HL-60 (cell line): Measurements from ENCODE around the gene KNL1.

Experiments used
- DNase-seq, 2 experiments: peaks; one replicate each; pipeline ENCODE4 v3.0.0-alpha.2; 2010 to 2020; ENCODE audit warnings: low read depth in 1 of 2, low spot score in 1 of 2
- H3K27ac ChIP-seq: fragments of 250-450 bp; sonication (Bioruptor Pico); replicated peaks from 2 replicates; pipeline ENCODE4 v1.5.1; 2020; ENCODE audit warnings: mild to moderate bottlenecking, moderate library complexity
- H3K27me3 ChIP-seq: fragments of 250-450 bp; sonication (Bioruptor Pico); 2 replicates; pipeline ENCODE4 v1.5.1; 2021; ENCODE audit warnings: mild to moderate bottlenecking, moderate library complexity; ENCODE audit not compliant: insufficient read depth, poor library complexity, severe bottlenecking
- H3K4me3 ChIP-seq: replicated peaks from 2 replicates; pipeline ENCODE4 v1.5.1; 2011; ENCODE audit warnings: mild to moderate bottlenecking, control low read depth, low read length; ENCODE audit not compliant: insufficient read depth
- GABPA ChIP-seq: IDR thresholded peaks from 2 replicates; pipeline ENCODE4 v1.6.1; 2012; ENCODE audit warnings: low read depth
- POLR2AphosphoS5 ChIP-seq: IDR thresholded peaks from 2 replicates; pipeline ENCODE4 v1.6.1; 2012; ENCODE audit warnings: low read depth
- SPI1 ChIP-seq: IDR thresholded peaks from 2 replicates; pipeline ENCODE4 v1.6.1; 2012; ENCODE audit warnings: low read depth, mild to moderate bottlenecking, borderline replicate concordance
- TF ChIP-seq, protein P1 (sequence below): IDR thresholded peaks from one replicate; pipeline ENCODE4 v1.5.1; 2011; ENCODE audit warnings: low read length, control low read depth, inconsistent platforms; ENCODE audit not compliant: insufficient read depth
- TF ChIP-seq, protein P2 (sequence below): IDR thresholded peaks from 2 replicates; pipeline ENCODE4 v1.6.1; 2012; ENCODE audit warnings: low read depth; ENCODE audit not compliant: insufficient replicate concordance

The KNL1 gene

GRCh38 chr15:40697916-40698315, 103.9 kb downstream of the KNL1 start:
- Histone ChIP-seq H3K27ac (no peak overlapping the region), H3K4me3 (no peak overlapping the region), H3K27me3 (no peaks in the 10 kb centered on the region)
- no peak for DNase-seq
- TF ChIP-seq, protein P1, sequence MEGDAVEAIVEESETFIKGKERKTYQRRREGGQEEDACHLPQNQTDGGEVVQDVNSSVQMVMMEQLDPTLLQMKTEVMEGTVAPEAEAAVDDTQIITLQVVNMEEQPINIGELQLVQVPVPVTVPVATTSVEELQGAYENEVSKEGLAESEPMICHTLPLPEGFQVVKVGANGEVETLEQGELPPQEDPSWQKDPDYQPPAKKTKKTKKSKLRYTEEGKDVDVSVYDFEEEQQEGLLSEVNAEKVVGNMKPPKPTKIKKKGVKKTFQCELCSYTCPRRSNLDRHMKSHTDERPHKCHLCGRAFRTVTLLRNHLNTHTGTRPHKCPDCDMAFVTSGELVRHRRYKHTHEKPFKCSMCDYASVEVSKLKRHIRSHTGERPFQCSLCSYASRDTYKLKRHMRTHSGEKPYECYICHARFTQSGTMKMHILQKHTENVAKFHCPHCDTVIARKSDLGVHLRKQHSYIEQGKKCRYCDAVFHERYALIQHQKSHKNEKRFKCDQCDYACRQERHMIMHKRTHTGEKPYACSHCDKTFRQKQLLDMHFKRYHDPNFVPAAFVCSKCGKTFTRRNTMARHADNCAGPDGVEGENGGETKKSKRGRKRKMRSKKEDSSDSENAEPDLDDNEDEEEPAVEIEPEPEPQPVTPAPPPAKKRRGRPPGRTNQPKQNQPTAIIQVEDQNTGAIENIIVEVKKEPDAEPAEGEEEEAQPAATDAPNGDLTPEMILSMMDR: no peak
- TF ChIP-seq, protein P2, sequence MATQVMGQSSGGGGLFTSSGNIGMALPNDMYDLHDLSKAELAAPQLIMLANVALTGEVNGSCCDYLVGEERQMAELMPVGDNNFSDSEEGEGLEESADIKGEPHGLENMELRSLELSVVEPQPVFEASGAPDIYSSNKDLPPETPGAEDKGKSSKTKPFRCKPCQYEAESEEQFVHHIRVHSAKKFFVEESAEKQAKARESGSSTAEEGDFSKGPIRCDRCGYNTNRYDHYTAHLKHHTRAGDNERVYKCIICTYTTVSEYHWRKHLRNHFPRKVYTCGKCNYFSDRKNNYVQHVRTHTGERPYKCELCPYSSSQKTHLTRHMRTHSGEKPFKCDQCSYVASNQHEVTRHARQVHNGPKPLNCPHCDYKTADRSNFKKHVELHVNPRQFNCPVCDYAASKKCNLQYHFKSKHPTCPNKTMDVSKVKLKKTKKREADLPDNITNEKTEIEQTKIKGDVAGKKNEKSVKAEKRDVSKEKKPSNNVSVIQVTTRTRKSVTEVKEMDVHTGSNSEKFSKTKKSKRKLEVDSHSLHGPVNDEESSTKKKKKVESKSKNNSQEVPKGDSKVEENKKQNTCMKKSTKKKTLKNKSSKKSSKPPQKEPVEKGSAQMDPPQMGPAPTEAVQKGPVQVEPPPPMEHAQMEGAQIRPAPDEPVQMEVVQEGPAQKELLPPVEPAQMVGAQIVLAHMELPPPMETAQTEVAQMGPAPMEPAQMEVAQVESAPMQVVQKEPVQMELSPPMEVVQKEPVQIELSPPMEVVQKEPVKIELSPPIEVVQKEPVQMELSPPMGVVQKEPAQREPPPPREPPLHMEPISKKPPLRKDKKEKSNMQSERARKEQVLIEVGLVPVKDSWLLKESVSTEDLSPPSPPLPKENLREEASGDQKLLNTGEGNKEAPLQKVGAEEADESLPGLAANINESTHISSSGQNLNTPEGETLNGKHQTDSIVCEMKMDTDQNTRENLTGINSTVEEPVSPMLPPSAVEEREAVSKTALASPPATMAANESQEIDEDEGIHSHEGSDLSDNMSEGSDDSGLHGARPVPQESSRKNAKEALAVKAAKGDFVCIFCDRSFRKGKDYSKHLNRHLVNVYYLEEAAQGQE: no peak
- TF ChIP-seq POLR2AphosphoS5 (no peak), GABPA (no peak), SPI1 (no peak)

GRCh38 chr15:40702077-40702476, 108.0 kb downstream of the KNL1 start:
- no peak overlapping the region for H3K27ac ChIP-seq
- H3K4me3 ChIP-seq: no peak overlapping the region
- DNase-seq: no peak
- H3K27me3 ChIP-seq: no peaks in the 10 kb centered on the region
- TF ChIP-seq SPI1: no peak
- TF ChIP-seq, protein P2: no peak
- no peak for TF ChIP-seq POLR2AphosphoS5

- no peak for TF ChIP-seq POLR2AphosphoS5
- no peak for TF ChIP-seq SPI1
- TF ChIP-seq GABPA: no peak
- TF ChIP-seq, protein P2: no peak
- TF ChIP-seq, protein P1: no peak
- Histone ChIP-seq H3K4me3 (no peak overlapping the region), H3K27ac (no peak overlapping the region), H3K27me3 (no peaks in the 10 kb centered on the region)
- no peak for DNase-seq
These were observed 112.1 kb downstream of the KNL1 start for GRCh38 chr15:40706121-40706520.
